ENCODE results near the gene CLSTN1. TPM values are rescaled to one million over a fixed set of nuclear protein-coding genes. Genes with fewer than 3 reads are reported as not detected.

CLSTN1 gene
- total RNA-seq, 1 experiment from 2014 or later: 99.3 TPM

- DNase-seq: no peak
- CTCF ChIA-PET: interaction anchor here (0.6 kb wide), 1 partner anchor 36 kb away, joined by 5 read pairs; no protein-coding TSS in a partner anchor
- H3K4me3 Mint-ChIP-seq (ENCODE audit: low read depth, unreplicated experiment): no peak overlapping the region
- H3K36me3 Mint-ChIP-seq (ENCODE audit: insufficient read depth, unreplicated experiment): no peaks in the 10 kb centered on the region
- no peak overlapping the region for H3K27ac Mint-ChIP-seq (ENCODE audit: unreplicated experiment)
- TF ChIP-seq CTCF (IDR thresholded peaks at IDR 0.05; ENCODE audit: unreplicated experiment): no peak
- no peaks in the 10 kb centered on the region for H3K27me3 Mint-ChIP-seq (ENCODE audit: unreplicated experiment)
- no TSS peak for BruUV-seq (replicated peaks)
- H3K9me3 Mint-ChIP-seq (ENCODE audit: low read depth, unreplicated experiment): no peaks in the 10 kb centered on the region
- no peaks in the 10 kb centered on the region for H3K4me1 Mint-ChIP-seq (ENCODE audit: low read depth, unreplicated experiment)
- intact Hi-C loops (cut with micrococcal nuclease; ENCODE audit: unreplicated experiment): no loop called here
Measured at GRCh38 chr1:9782116-9782751, 41.5 kb downstream of the CLSTN1 start.

GRCh38 chr1:9780554-9781110, 43.1 kb downstream of the CLSTN1 start:
- intact Hi-C loops (cut with micrococcal nuclease; ENCODE audit: unreplicated experiment): no loop called here
- Mint-ChIP-seq H3K9me3 (ENCODE audit: low read depth, unreplicated experiment) (no peaks in the 10 kb centered on the region), H3K4me1 (ENCODE audit: low read depth, unreplicated experiment) (no peaks in the 10 kb centered on the region), H3K27me3 (ENCODE audit: unreplicated experiment) (no peaks in the 10 kb centered on the region), H3K27ac (ENCODE audit: unreplicated experiment) (no peak overlapping the region), H3K36me3 (ENCODE audit: insufficient read depth, unreplicated experiment) (no peaks in the 10 kb centered on the region), H3K4me3 (ENCODE audit: low read depth, unreplicated experiment) (no peak overlapping the region)
- no peak for DNase-seq
- CTCF ChIA-PET: no interaction called here
- BruUV-seq (replicated peaks): no TSS peak
- no peak for TF ChIP-seq CTCF (IDR thresholded peaks at IDR 0.05; ENCODE audit: unreplicated experiment)

- no peak overlapping the region for H3K27ac Mint-ChIP-seq (ENCODE audit: unreplicated experiment)
- H3K36me3 Mint-ChIP-seq (ENCODE audit: insufficient read depth, unreplicated experiment): no peaks in the 10 kb centered on the region
- no peaks in the 10 kb centered on the region for H3K4me1 Mint-ChIP-seq (ENCODE audit: low read depth, unreplicated experiment)
- no peak for DNase-seq
- CTCF ChIA-PET: interaction anchor here (0.6 kb wide), 1 partner anchor 476 kb away, joined by 6 read pairs; no protein-coding TSS in a partner anchor
- no peak overlapping the region for H3K4me3 Mint-ChIP-seq (ENCODE audit: low read depth, unreplicated experiment)
- no peaks in the 10 kb centered on the region for H3K9me3 Mint-ChIP-seq (ENCODE audit: low read depth, unreplicated experiment)
- no TSS peak for BruUV-seq (replicated peaks)
- intact Hi-C loops (cut with micrococcal nuclease; ENCODE audit: unreplicated experiment): no loop called here
- H3K27me3 Mint-ChIP-seq (ENCODE audit: unreplicated experiment): no peaks in the 10 kb centered on the region
- TF ChIP-seq CTCF (IDR thresholded peaks at IDR 0.05; ENCODE audit: unreplicated experiment): no peak
Measured at GRCh38 chr1:9778905-9779304, 44.9 kb downstream of the CLSTN1 start.

- H3K4me1 Mint-ChIP-seq (ENCODE audit: low read depth, unreplicated experiment): no peaks in the 10 kb centered on the region
- BruUV-seq (replicated peaks): no TSS peak
- CTCF ChIA-PET: interaction anchor here (0.6 kb wide), 1 partner anchor 206 kb away, joined by 3 read pairs; no protein-coding TSS in a partner anchor
- no peak overlapping the region for H3K27ac Mint-ChIP-seq (ENCODE audit: unreplicated experiment)
- H3K27me3 Mint-ChIP-seq (ENCODE audit: unreplicated experiment): no peaks in the 10 kb centered on the region
- no peak for TF ChIP-seq CTCF (IDR thresholded peaks at IDR 0.05; ENCODE audit: unreplicated experiment)
- no peak for DNase-seq
- no peaks in the 10 kb centered on the region for H3K36me3 Mint-ChIP-seq (ENCODE audit: insufficient read depth, unreplicated experiment)
- no peak overlapping the region for H3K4me3 Mint-ChIP-seq (ENCODE audit: low read depth, unreplicated experiment)
- H3K9me3 Mint-ChIP-seq (ENCODE audit: low read depth, unreplicated experiment): no peaks in the 10 kb centered on the region
- intact Hi-C loops (cut with micrococcal nuclease; ENCODE audit: unreplicated experiment): no loop called here
Measured at GRCh38 chr1:9776685-9777084, 47.1 kb downstream of the CLSTN1 start.

All from Calu3 (cell line).